AG04450 (cell line): ENCODE measurements around the gene IPO11. TPM values are rescaled to one million over a fixed set of nuclear protein-coding genes. Genes with fewer than 3 reads are reported as not detected.

Source experiments
- CTCF ChIA-PET: fragments of 300-600, 350-600 bp; formaldehyde crosslinking; extraction: SDS; loops from one replicate; lab custom pipeline; 2022; ENCODE audit warnings: antibody characterized with exemption, inconsistent platforms; lab: Charles Lee
- POLR2A ChIA-PET: fragments of 350-600 bp; formaldehyde crosslinking; extraction: SDS; loops from one replicate; lab custom pipeline; 2021; ENCODE audit warnings: antibody characterized with exemption, inconsistent platforms; lab: Yijun Ruan, JAX
- DNase-seq: peaks from one replicate; pipeline ENCODE4 v3.0.0-alpha.2; 2011; ENCODE audit warnings: low read depth, low spot score
- H3K27ac ChIP-seq: one replicate; pipeline ENCODE4 v1.5.1; 2012; ENCODE audit warnings: low read depth, low read length, control low read depth
- H3K27me3 ChIP-seq: one replicate; pipeline ENCODE4 v1.6.0; 2012; ENCODE audit warnings: low read length; ENCODE audit not compliant: control insufficient read depth, insufficient read depth
- H3K4me3 ChIP-seq: 2 replicates; pipeline ENCODE4 v1.5.1; 2011; ENCODE audit warnings: mild to moderate bottlenecking, low read depth, low read length, control low read depth
- H3K9me3 ChIP-seq: 2 replicates; pipeline ENCODE4 v1.5.1; 2012; ENCODE audit warnings: low read length; ENCODE audit not compliant: control insufficient read depth, insufficient read depth
- CTCF ChIP-seq: IDR thresholded peaks from 2 replicates; pipeline ENCODE4 v1.5.1; 2011; ENCODE audit warnings: low read depth, low read length, control low read depth, inconsistent platforms
- polyA plus RNA-seq: library from polyadenylated mRNA; depleted of rRNA; stranded (reverse); fragments of >200 nt; gene quantifications from 2 replicates; pipeline ENCODE4 v1.2.3, GENCODE V29; 2011

IPO11 gene
- polyA plus RNA-seq, 1 experiment, result 24.0 TPM

DNA sequence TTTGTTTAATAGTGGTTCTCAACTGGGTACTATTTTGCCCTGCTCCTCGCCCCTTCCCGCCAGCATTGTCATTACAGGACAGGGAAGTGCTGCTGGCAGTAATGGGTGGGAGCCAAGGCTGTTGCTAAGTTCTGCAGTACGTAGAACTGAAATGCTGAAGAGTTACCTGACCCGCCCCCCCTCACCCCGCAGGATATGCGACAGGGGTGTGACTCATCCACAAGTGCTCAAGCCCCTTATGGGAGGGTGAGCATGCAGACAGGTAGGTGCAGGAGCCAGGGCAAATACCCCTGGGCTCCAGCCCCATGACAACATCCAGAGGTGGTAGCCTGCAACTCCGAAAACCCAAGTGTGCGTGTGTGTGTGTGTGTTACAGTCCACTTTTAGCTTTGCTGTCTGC is 201.8 kb downstream of the IPO11 start:
- H3K27me3 ChIP-seq, result no peaks in the 10 kb centered on the region
- no peak overlapping the region for H3K4me3 ChIP-seq
- no peak overlapping the region for H3K27ac ChIP-seq
- TF ChIP-seq CTCF, result no peak
- CTCF ChIA-PET, result no interaction called here
- POLR2A ChIA-PET, result no interaction called here
- no peak for DNase-seq
- no peaks in the 10 kb centered on the region for H3K9me3 ChIP-seq

GRCh38 chr5:62616615-62617277 is 204.2 kb downstream of the IPO11 start:
- ChIA-PET CTCF (no interaction called here), POLR2A (no interaction called here)
- TF ChIP-seq CTCF, result no peak
- no peaks in the 10 kb centered on the region for H3K9me3 ChIP-seq
- no peak overlapping the region for H3K27ac ChIP-seq
- no peaks in the 10 kb centered on the region for H3K27me3 ChIP-seq
- DNase-seq, result no peak
- no peak overlapping the region for H3K4me3 ChIP-seq

- no peak overlapping the region for H3K4me3 ChIP-seq
- ChIA-PET CTCF (no interaction called here), POLR2A (no interaction called here)
- no peaks in the 10 kb centered on the region for H3K27me3 ChIP-seq
- TF ChIP-seq CTCF, result no peak
- H3K27ac ChIP-seq, result no peak overlapping the region
- H3K9me3 ChIP-seq, result no peaks in the 10 kb centered on the region
- no peak for DNase-seq
Measured at GRCh38 chr5:62617943-62618342, 205.4 kb downstream of the IPO11 start.

- no peaks in the 10 kb centered on the region for H3K27me3 ChIP-seq
- POLR2A ChIA-PET, result no interaction called here
- no peak for TF ChIP-seq CTCF
Measured at GRCh38 chr5:62620761-62621160, 208.2 kb downstream of the IPO11 start.

GRCh38 chr5:62621280-62621679 is 208.7 kb downstream of the IPO11 start:
- H3K4me3 ChIP-seq, result no peak overlapping the region
- H3K27ac ChIP-seq, result no peak overlapping the region
- TF ChIP-seq CTCF, result no peak
- H3K9me3 ChIP-seq, result no peaks in the 10 kb centered on the region
- no peak for DNase-seq
- ChIA-PET POLR2A (no interaction called here), CTCF (no interaction called here)
- no peaks in the 10 kb centered on the region for H3K27me3 ChIP-seq

More at GRCh38 chr5:62620761-62621160, 208.2 kb downstream of the IPO11 start:
- CTCF ChIA-PET, result no interaction called here
- Histone ChIP-seq H3K9me3 (no peaks in the 10 kb centered on the region), H3K27ac (no peak overlapping the region), H3K4me3 (no peak overlapping the region)
- DNase-seq, result no peak
